AG04449 (cell line): Measurements from ENCODE around the gene METTL22.

Experiments used
- CTCF ChIA-PET: fragments of 350-600 bp; formaldehyde crosslinking; extraction: SDS; loops from one replicate; lab custom pipeline; 2021; ENCODE audit warnings: antibody characterized with exemption; lab: Yijun Ruan, JAX
- POLR2A ChIA-PET: fragments of 400-600, 350-600 bp; formaldehyde crosslinking; extraction: SDS; loops from one replicate; lab custom pipeline; 2020; ENCODE audit warnings: antibody characterized with exemption, inconsistent platforms; lab: Yijun Ruan, JAX
- DNase-seq: peaks from one replicate; pipeline ENCODE4 v3.0.0-alpha.2; 2010; ENCODE audit warnings: low read depth, low spot score
- H3K4me3 ChIP-seq: 2 replicates; pipeline ENCODE4 v1.5.1; 2011; ENCODE audit warnings: low read depth, mild to moderate bottlenecking, control low read depth, low read length
- TF ChIP-seq, protein P1 (sequence below): IDR thresholded peaks from one replicate; pipeline ENCODE4 v1.5.1; 2011; ENCODE audit warnings: mild to moderate bottlenecking, moderate library complexity, low read length, control low read depth, inconsistent platforms; ENCODE audit not compliant: insufficient read depth; ENCODE audit errors: missing control alignments

METTL22 gene

DNA sequence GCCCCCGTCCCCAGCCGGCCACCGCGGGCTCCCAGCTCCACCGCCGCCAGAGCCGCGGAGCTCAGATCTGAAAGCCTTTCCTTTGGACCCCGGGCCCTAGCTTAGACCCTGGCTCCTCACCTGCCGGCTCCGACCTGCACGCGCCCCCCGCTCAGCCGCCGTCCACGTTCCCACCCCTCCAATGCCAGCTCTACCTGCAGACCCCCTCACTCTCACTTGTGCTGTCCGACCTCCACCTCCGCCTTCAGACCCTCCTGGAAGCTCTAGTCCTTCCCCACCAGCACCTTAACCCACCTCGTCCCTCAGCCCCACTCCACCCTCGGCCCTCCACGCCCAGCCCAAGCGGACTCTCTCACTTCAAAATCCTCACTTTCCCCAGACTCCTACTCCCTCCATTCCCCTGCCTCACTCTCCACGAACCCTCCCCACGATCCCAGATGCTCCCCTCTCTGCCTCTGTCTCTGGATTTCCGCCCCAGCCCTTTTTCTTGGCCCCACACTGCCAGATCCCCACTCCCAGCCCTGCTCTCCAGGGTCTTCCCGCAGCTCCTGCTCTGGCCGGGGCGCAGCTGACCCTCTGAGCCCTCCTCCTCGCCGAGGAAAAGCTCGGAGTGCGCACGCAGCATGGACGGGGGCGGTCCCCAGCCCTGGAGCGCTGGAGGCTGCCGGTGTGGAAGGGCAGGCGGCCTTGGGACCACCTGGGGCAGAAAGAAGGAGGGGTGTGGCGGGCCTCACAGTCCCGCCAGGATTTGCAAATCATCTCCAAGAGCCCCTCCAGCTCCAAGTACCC is 31.4 kb upstream of the METTL22 start, which contains the start of gene TMEM114:
Gene TMEM114 (minus strand): TSS at position 612 of the 789 bp plus-strand sequence. CDS start 673 bp downstream, outside the sequence.
- POLR2A ChIA-PET: no interaction called here
- DNase-seq: no peak
- TF ChIP-seq, protein P1, sequence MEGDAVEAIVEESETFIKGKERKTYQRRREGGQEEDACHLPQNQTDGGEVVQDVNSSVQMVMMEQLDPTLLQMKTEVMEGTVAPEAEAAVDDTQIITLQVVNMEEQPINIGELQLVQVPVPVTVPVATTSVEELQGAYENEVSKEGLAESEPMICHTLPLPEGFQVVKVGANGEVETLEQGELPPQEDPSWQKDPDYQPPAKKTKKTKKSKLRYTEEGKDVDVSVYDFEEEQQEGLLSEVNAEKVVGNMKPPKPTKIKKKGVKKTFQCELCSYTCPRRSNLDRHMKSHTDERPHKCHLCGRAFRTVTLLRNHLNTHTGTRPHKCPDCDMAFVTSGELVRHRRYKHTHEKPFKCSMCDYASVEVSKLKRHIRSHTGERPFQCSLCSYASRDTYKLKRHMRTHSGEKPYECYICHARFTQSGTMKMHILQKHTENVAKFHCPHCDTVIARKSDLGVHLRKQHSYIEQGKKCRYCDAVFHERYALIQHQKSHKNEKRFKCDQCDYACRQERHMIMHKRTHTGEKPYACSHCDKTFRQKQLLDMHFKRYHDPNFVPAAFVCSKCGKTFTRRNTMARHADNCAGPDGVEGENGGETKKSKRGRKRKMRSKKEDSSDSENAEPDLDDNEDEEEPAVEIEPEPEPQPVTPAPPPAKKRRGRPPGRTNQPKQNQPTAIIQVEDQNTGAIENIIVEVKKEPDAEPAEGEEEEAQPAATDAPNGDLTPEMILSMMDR: no peak
- no peak within 1 kb of the TSS for H3K4me3 ChIP-seq
- CTCF ChIA-PET: interaction anchor here (1.1 to 1.2 kb wide), 2 partner anchors 16 to 18 kb away, joined by 3 read pairs; no protein-coding TSS in a partner anchor

DNA sequence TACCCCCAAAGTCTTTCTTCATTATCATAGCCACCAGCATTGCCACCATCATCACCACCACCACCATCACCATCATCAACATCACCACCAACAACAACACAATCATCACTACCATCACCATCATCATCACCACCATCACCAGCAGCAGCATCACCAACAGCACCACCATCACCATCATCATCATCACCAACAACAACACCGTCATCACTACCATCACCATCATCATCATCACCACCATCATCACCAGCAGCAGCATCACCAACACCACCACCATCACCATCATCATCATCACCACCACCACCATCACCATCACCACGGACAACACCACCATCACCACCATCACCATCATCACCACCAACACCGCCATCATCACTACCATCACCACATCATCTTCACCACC is 30.7 kb upstream of the METTL22 start:
- ChIA-PET CTCF (no interaction called here), POLR2A (no interaction called here)
- TF ChIP-seq, protein P1: no peak
- H3K4me3 ChIP-seq: no peak overlapping the region
- no peak for DNase-seq

DNA sequence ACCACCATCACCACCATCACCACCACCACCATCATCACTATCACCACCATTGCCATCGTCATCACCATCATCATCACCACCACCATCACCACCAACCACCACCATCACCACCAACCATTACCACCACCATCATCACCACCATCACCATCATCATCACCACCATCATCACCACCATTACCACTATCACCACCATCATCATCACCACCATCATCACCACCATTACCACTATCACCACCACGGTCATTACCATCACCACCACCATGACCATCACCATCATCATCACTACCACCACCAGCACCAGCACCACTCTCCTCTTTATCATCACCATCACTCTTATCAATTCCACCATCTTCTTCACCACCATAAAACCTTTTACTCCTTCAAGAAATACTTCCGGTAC is 30.0 kb upstream of the METTL22 start:
- CTCF ChIA-PET: no interaction called here
- DNase-seq: no peak
- POLR2A ChIA-PET: no interaction called here
- H3K4me3 ChIP-seq: no peak overlapping the region
- TF ChIP-seq, protein P1: no peak

DNA sequence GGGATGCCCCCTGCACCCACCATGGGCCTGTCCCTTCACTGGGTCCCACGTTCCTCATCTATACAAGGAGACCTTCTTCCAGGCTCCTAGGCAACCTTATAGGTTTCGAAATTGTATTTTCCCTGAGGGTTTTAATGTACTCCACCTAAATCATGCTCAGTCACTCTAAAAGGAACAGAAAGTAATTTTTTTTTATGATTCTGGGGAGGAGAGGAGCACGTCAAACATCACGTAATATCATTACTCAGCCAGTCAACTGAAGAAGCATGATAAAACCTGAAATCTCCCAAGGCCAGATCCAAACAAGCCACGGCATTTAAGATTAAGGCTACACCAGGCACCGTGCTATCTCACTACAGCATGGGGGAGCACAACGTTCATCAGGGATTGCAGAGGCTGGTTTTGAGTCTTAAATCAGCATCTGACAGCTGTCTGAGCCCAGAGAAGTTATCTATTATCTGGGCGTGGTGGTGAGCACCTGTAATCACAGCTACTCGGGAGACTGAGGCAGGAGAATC is 27.3 kb upstream of the METTL22 start:
- ChIA-PET CTCF (interaction anchor here (1.5 kb wide), 1 partner anchor 10 kb away, joined by 5 read pairs; no protein-coding TSS in a partner anchor), POLR2A (no interaction called here)
- no peak overlapping the region for H3K4me3 ChIP-seq
- TF ChIP-seq, protein P1: no peak
- no peak for DNase-seq

DNA sequence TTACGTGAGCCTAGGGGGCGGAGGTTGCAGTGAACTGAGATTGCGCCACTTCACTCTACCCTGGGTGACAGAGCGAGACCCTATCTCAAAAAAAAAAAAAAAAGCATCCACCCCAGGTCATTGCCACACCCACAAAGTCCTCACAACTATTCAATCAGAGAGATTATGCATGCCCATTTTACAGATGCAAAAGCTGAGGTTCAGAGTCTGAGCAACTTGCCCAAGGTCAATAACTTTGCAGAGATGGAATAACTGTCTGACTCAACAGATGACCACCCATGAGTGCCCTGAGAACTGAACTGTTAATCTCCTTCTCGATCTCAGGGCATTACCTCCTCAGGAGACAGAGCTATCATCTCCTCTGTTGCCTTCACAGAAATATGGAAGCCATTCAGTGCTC is 25.7 kb upstream of the METTL22 start:
- ChIA-PET POLR2A (no interaction called here), CTCF (interaction anchor here (1.5 kb wide), 1 partner anchor 12 kb away, joined by 5 read pairs; no protein-coding TSS in a partner anchor)
- DNase-seq: no peak
- TF ChIP-seq, protein P1: no peak
- H3K4me3 ChIP-seq: no peak overlapping the region

DNA sequence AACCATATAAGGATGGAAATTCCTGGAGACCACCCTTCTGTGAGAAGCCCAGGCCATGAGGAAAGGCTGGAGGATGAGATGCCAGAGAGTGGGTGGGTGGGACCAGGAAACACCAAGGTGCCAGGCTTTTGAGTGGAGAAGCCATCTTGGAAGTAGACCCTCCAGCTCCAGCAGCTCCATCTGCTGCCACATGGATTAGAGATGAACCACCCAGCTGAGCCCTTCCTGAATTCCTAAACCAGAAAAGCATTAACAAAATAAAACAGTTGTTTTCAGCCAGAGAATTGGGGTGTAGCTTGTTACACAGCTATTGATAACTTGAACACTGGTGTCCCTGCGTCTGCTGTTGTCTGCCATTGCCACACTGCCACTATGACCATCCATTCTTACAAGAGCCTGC is 24.9 kb upstream of the METTL22 start:
- POLR2A ChIA-PET: no interaction called here
- no peak overlapping the region for H3K4me3 ChIP-seq
- CTCF ChIA-PET: interaction anchor here (0.5 to 1.3 kb wide), 2 partner anchors 10 to 285 kb away, joined by 3 read pairs; no protein-coding TSS in a partner anchor
- DNase-seq: no peak
- TF ChIP-seq, protein P1: no peak
